ENCODE measurements around the gene TUBD1. TPM values are rescaled to one million over a fixed set of nuclear protein-coding genes. Genes with fewer than 3 reads are reported as not detected.

Gene TUBD1
- total and polyA plus RNA-seq, 2 of the 13 experiments (the other 11 are each of a cell fraction or from before 2014, with no cell fraction given) = 18.2 to 25.9 TPM

DNA sequence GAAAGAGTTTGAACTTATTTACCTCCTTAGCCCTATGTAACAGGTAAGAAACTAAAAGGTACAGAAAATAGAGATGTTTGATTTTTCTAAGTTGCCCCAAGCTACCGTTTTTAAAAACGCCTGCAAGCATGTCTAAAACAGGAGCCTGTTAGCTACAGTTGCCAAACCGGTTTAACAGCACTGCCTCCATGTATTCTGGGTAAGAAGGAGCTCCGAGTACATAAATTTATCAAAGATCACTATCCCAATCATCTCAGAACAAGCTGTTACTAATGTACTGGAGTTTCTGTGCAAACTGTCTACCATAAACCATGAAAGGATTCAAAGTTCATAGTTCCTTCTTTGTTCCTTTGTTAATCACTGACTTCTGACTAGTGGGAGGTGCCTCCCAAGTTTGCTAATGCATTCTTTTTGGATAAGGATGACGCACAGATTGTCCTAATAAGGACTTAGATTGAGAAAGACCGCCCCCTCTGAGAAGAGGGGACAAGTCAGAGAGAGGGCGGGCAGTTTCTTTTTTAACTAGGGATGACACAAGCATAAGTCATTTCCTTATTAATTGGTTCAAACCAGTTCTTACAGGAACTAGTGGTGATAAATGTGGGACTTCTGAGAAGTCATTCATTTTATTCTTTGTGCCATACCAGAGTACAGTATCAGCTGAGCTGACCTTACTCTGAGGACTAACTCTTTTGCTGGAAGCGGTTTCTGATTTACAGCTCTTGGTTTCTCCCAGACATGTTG, 55.3 kb downstream of the TUBD1 start (continued):
- TF ChIP-seq SOX6 (IDR thresholded peaks at IDR 0.05) (no peak), SOX6 (CRISPR knock-in tag; IDR thresholded peaks at IDR 0.05) (peak; percentile 99), CHD4 (IDR thresholded peaks at IDR 0.05; ENCODE audit: borderline replicate concordance, low read length) (peak; percentile 88; the same call in 1 of the 2 replicates), NFRKB (IDR thresholded peaks at IDR 0.05) (peak; percentile 54; the same call in 1 of the 2 replicates), ZNF10 (CRISPR knock-in tag; IDR thresholded peaks at IDR 0.05; ENCODE audit: borderline replicate concordance, low read depth) (no peak), NR2F1 (CRISPR knock-in tag; IDR thresholded peaks at IDR 0.05) (no peak; a peak in 1 of 4 replicates), KDM5B (CRISPR knock-in tag; IDR thresholded peaks at IDR 0.05; ENCODE audit: borderline replicate concordance) (no peak), ARNTL (CRISPR knock-in tag; IDR thresholded peaks at IDR 0.05) (peak; percentile 59), SMYD3 (CRISPR knock-in tag; IDR thresholded peaks at IDR 0.05) (no peak; the same call in 1 of the 2 replicates), HHEX (CRISPR knock-in tag; IDR thresholded peaks at IDR 0.05) (no peak), HNRNPUL1 (IDR thresholded peaks at IDR 0.05; ENCODE audit: low read depth, low read length) (peak; percentile 49; the same call in 1 of the 2 replicates)
- TF ChIP-seq, protein P1, sequence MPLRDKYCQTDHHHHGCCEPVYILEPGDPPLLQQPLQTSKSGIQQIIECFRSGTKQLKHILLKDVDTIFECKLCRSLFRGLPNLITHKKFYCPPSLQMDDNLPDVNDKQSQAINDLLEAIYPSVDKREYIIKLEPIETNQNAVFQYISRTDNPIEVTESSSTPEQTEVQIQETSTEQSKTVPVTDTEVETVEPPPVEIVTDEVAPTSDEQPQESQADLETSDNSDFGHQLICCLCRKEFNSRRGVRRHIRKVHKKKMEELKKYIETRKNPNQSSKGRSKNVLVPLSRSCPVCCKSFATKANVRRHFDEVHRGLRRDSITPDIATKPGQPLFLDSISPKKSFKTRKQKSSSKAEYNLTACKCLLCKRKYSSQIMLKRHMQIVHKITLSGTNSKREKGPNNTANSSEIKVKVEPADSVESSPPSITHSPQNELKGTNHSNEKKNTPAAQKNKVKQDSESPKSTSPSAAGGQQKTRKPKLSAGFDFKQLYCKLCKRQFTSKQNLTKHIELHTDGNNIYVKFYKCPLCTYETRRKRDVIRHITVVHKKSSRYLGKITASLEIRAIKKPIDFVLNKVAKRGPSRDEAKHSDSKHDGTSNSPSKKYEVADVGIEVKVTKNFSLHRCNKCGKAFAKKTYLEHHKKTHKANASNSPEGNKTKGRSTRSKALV (CRISPR knock-in tag; IDR thresholded peaks at IDR 0.05) = peak; percentile 55; the same call in 1 of the 2 replicates
- TF ChIP-seq, protein P2, sequence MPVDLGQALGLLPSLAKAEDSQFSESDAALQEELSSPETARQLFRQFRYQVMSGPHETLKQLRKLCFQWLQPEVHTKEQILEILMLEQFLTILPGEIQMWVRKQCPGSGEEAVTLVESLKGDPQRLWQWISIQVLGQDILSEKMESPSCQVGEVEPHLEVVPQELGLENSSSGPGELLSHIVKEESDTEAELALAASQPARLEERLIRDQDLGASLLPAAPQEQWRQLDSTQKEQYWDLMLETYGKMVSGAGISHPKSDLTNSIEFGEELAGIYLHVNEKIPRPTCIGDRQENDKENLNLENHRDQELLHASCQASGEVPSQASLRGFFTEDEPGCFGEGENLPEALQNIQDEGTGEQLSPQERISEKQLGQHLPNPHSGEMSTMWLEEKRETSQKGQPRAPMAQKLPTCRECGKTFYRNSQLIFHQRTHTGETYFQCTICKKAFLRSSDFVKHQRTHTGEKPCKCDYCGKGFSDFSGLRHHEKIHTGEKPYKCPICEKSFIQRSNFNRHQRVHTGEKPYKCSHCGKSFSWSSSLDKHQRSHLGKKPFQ (CRISPR knock-in tag; IDR thresholded peaks at IDR 0.05; ENCODE audit: insufficient replicate concordance) = no peak
- TF ChIP-seq, protein P3, sequence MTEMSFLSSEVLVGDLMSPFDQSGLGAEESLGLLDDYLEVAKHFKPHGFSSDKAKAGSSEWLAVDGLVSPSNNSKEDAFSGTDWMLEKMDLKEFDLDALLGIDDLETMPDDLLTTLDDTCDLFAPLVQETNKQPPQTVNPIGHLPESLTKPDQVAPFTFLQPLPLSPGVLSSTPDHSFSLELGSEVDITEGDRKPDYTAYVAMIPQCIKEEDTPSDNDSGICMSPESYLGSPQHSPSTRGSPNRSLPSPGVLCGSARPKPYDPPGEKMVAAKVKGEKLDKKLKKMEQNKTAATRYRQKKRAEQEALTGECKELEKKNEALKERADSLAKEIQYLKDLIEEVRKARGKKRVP (CRISPR knock-in tag; IDR thresholded peaks at IDR 0.05) = no peak; a peak in 2 of 4 replicates
- TF ChIP-seq, protein P4, sequence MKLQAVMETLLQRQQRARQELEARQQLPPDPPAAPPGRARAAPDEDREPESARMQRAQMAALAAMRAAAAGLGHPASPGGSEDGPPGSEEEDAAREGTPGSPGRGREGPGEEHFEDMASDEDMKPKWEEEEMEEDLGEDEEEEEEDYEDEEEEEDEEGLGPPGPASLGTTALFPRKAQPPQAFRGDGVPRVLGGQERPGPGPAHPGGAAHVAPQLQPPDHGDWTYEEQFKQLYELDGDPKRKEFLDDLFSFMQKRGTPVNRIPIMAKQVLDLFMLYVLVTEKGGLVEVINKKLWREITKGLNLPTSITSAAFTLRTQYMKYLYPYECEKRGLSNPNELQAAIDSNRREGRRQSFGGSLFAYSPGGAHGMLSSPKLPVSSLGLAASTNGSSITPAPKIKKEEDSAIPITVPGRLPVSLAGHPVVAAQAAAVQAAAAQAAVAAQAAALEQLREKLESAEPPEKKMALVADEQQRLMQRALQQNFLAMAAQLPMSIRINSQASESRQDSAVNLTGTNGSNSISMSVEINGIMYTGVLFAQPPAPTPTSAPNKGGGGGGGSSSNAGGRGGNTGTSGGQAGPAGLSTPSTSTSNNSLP (IDR thresholded peaks at IDR 0.05; ENCODE audit: low read depth, low read length) = peak; percentile 98
- TF ChIP-seq, protein P5, sequence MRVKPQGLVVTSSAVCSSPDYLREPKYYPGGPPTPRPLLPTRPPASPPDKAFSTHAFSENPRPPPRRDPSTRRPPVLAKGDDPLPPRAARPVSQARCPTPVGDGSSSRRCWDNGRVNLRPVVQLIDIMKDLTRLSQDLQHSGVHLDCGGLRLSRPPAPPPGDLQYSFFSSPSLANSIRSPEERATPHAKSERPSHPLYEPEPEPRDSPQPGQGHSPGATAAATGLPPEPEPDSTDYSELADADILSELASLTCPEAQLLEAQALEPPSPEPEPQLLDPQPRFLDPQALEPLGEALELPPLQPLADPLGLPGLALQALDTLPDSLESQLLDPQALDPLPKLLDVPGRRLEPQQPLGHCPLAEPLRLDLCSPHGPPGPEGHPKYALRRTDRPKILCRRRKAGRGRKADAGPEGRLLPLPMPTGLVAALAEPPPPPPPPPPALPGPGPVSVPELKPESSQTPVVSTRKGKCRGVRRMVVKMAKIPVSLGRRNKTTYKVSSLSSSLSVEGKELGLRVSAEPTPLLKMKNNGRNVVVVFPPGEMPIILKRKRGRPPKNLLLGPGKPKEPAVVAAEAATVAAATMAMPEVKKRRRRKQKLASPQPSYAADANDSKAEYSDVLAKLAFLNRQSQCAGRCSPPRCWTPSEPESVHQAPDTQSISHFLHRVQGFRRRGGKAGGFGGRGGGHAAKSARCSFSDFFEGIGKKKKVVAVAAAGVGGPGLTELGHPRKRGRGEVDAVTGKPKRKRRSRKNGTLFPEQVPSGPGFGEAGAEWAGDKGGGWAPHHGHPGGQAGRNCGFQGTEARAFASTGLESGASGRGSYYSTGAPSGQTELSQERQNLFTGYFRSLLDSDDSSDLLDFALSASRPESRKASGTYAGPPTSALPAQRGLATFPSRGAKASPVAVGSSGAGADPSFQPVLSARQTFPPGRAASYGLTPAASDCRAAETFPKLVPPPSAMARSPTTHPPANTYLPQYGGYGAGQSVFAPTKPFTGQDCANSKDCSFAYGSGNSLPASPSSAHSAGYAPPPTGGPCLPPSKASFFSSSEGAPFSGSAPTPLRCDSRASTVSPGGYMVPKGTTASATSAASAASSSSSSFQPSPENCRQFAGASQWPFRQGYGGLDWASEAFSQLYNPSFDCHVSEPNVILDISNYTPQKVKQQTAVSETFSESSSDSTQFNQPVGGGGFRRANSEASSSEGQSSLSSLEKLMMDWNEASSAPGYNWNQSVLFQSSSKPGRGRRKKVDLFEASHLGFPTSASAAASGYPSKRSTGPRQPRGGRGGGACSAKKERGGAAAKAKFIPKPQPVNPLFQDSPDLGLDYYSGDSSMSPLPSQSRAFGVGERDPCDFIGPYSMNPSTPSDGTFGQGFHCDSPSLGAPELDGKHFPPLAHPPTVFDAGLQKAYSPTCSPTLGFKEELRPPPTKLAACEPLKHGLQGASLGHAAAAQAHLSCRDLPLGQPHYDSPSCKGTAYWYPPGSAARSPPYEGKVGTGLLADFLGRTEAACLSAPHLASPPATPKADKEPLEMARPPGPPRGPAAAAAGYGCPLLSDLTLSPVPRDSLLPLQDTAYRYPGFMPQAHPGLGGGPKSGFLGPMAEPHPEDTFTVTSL (CRISPR knock-in tag; IDR thresholded peaks at IDR 0.05; ENCODE audit: borderline replicate concordance) = peak; percentile 85; the same call in 1 of the 2 replicates
